GM21717 (cell line): ENCODE data around the gene ZFPM1.

Source experiments
- ATAC-seq: cut with Tn5 transposase; IDR thresholded peaks from one replicate; pipeline ENCODE4 v1.9.1; 2021; ENCODE audit warnings: mild to moderate bottlenecking, moderate library complexity; ENCODE audit not compliant: unreplicated experiment

Gene ZFPM1

DNA sequence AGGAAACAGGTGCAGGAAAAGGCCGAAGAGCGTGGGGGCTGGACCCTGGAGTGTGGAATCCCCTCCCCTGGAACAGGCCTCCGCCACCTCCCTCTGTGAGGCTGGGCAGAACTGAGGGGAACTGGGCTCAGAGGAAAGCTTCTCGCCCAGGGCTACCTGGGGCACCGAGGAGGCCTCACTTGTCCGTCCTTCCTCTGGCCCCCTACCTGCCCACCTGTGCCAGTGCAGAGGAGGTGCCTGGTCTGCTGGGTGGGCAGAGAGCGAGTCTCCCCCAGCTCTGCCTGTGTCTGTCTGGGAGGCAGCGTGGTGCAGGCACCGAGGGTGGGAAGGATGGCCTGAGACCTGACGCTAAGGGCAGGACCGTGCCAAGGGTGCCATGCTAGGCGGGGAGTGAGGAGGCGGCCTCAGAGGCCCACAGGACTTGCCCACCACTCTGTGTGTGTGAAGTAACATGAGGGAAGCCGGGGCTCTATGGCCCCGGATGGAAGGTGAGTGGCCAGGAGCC, 42.2 kb downstream of the ZFPM1 start:
- ATAC-seq = no peak

DNA sequence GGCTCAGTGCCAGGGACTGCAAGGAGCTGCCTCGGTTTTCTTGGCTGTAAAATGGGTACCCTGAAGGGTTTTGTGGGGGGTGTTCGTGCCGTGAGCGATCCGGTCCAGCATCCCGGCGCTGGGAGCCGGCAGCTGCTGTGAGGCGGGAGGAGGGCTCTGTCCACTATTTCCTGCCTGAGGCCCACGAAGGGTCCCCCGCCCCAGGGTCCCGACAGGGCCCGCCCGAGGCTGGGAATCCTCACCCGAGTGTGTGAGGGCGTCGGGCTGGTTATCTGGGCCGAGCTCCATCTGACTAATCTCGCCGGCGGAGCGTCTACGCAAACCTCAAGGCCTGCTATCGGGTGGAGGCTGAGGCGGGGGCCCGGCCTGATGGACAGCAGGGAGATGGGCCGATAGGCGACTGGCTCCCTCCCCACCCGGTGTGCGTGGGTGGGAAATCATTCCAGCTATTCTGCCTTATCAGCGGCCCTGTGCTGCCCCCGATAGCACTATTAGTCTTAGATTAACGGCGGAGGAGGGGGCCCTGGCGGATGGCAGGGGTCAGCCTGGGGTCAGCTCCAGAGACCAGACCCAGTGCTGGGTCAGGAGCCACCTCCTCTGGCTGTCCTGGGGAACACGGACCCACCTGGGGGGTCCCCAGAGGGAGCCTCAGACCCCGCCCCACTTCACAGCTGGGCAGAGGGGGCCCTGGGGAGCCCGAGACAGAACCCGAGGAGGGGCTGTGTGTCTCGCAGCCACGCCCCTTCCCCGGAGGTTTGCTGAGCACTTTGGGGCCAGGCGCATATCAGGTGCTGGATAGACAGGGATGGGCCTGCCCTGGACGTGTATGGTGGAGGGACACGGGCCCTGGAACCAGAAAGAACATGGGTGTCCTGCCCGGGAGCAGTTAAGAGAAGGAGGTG, 44.7 kb downstream of the ZFPM1 start:
- ATAC-seq = no peak

DNA sequence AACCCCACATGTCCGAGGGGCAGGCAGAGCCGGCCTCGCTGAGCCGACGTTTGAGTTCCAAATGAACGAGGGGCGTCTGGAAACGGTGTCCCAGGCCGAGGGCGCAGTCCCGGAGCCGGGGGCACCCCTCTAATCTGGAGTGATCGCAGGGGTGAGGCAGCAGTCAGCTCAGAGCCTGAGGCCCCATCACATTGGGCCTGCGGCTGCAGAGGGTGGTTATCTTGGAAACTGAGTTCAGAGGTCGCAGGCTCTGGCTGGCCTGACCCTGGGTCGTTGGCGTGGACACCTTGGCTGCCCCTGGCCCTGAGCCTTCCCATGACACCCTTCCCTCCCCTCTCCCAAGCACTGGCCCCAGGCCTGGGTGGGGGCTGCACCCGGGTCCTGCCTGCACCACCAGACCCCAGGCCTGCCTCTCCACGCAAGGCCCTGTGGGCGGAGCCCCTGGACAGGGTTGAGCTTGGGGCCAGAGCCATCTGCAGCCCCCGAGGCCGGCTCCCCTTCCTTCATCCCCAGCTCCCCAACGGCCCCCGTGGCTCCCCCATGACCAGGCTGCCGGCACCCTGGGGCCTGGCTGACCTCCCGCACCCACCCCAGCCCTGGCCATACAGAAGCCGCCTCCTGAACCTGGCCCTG, 45.6 kb downstream of the ZFPM1 start:
- no peak for ATAC-seq

DNA sequence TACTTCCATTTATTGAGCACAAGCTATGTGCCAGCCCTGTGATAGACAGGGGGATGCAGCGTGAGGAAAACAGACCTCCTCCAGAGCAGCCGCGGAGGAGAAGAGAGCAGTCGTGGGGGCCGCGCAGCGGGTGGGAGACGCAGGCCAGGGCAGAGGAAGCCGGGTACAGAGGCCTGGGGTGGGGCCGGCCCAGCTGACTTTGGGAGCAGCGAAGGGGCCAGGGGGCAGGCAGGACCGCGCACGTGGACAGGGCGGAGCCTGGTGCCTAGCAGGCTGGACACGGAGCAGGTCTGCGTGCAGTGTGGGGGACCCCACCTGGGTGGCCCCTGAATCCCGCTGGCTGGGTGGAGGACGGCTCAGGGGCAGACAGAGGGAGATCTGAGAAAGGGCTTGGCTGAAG, 46.2 kb downstream of the ZFPM1 start:
- no peak for ATAC-seq

DNA sequence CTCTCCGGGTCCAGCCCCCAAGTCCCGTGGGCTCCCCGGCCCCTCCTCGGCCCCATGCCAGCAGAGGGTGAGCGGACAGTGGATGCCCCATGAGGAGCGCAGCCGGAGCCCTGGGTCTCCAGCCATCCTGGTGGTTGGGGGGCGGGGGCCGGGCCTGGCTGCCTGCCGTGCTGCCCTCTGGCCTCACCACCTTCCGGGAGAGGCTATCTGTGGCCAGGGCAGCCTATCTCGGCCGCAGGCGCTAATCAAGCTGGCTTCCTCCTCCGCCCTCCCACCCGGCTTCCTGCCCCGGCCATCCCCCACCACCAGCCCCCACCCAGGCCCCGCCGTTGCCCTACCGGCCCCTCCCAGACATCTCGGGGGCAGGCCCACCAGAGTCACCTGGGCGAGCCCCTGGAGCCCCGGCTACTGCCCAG, 46.8 kb downstream of the ZFPM1 start:
- no peak for ATAC-seq

DNA sequence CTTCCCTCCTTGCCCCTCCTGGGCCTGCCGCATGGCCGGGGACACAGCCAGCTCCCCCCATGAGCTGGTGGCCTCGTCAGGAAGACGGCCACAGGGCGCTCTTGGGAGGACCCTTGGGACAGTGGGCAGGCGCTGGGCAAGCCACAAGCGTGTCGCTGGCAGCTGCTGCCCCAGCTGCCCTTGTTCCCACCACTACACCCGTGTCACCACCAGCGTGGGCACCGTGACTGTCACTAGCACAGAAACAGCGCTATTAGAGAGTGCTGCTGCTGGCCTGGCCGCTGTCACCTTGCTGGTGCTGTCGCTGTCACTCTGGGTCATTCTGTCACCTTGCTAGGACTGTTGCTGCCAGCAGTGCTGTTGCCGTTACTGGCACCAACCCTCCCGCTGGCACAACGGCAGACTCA, 47.2 kb downstream of the ZFPM1 start:
- ATAC-seq = no peak

DNA sequence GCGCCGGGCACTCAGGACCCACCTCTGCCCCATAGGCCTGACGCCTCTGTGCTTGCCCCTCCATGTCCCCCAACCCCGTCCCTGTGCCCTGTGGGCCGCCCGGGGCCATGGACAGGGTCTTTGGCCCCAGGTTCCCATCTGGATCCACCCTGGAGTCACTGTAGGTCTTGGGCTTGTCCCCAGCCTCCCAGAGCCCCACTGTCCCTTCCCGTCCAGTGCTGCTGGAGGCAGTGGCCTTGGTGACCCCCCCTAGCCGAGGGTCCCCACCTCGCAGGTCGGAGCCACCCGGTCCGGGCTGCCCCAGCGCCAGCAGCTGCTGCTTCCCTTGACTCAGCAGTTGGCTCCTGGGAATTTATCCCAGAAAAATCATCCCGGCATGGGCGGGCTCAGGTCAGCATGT, 49.3 kb downstream of the ZFPM1 start:
- no peak for ATAC-seq

DNA sequence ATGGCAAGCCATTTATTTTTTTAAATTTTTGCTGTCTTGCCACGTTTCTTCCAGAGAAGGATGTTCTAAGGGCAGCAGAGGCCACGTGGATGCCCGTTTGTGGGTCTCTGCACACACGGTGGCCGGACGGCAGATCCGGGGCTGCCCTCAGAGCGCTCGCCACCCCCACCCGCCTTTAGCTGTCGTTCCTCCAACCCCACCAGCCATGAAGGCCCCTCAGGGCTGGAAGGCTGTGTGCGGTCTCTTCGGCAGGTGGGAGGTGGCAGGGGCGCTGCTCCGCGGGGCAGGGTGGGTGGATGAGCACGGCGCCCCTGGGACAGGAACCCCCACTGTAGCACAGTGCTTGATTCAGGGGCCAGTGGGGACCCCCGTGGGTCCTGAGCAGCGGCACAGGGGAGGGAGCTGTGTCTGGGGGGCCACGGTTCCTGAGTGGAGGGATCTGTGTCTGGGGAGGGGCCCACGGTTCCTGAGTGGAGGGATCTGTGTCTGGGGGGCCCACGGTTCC, 49.7 kb downstream of the ZFPM1 start:
- ATAC-seq = no peak

DNA sequence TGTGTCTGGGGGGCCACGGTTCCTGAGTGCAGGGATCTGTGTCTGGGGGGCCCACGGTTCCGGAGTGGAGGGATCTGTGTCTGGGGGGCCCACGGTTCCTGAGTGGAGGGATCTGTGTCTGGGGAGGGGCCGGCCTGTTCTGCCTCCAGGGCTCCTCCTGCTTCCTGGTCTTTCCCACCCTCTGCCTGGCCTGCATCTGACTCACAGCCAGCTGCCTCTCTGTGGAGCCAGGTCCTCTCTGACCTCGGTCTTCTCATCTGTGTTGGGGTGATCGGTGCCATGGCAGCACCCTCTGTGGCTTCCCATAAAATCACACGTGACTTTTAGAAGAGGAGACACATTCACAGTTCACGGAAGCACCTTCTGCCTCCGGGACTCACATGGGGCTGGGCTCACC, 50.3 kb downstream of the ZFPM1 start:
- no peak for ATAC-seq

DNA sequence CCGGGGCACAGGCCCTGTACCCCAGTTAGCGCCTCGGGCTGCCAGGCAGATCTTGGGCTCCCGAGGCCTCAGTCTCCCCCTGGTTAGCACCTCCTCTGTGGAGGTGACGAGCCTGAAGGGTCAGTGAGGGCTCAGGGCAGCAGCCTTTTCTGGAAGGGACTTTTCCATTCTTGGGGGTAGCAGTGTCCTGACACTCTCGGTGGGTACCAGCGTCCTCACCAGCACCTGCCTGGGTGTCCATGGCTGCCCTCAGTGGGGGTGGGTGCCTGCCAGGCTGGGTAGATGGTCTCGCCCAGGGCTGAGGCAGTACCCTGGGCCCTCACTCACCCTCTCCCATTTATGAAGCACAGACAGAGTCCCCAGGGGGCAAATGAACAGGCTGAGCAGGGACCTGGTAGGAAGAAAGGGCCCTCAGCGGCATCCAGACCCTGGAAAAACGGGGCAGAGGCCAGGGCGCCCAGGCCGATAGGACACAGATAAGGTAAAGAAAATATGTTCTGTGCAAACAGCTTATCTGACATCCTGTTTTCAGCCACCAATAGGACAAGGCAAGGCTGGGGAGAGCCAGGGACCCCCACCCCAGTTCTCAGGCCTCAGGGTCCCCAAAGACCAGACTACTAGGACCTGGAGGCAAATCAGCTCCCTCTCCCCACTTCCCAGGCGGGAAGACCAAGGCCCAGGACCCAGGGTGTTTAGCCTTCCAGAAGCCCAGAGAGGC, 50.9 kb downstream of the ZFPM1 start:
- no peak for ATAC-seq

DNA sequence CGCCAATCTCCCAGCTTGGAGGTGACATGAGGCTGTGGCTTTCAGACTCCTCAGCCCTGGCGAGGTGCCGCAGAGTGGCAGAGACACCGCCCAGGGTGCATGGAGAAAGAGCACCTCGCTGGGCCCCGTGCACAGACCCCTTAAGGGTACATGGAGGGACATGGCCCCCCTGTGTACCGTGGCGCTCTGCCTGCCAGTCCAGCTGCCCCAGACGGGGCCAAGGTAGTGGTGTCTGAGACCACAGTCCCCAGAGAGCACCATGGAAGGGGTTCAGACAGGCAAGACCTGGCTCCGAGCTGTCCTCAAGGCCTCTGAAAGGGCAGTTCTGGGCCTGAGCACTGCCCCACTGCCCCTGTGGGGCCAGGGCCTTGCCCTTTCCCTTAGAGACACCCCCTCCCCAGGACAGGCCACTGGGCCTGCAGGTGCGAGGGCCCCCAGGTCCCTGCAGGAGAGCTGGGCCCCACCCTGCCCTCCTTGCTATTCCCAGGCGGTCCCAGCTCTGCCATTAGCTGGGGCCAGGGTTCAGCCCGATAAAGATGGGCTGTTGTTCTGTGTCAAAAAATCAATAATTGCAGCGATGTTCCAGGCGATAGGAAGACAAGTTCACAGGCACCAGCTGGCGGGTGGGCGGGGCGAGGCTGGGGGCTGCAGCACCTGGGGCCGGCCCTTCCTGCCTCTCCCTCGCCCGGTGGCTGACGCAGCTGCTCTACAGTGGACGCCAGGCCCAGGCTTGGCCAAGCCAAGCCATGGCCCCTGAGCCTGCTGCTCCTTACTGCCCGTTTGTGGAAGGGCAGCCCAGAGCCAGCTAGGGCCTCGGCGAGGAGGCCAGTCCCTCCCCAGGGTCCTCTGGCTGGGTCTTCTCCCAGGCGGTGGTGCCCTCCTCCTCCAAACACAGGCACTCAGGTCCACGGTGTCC, 51.7 kb downstream of the ZFPM1 start:
- ATAC-seq = no peak

DNA sequence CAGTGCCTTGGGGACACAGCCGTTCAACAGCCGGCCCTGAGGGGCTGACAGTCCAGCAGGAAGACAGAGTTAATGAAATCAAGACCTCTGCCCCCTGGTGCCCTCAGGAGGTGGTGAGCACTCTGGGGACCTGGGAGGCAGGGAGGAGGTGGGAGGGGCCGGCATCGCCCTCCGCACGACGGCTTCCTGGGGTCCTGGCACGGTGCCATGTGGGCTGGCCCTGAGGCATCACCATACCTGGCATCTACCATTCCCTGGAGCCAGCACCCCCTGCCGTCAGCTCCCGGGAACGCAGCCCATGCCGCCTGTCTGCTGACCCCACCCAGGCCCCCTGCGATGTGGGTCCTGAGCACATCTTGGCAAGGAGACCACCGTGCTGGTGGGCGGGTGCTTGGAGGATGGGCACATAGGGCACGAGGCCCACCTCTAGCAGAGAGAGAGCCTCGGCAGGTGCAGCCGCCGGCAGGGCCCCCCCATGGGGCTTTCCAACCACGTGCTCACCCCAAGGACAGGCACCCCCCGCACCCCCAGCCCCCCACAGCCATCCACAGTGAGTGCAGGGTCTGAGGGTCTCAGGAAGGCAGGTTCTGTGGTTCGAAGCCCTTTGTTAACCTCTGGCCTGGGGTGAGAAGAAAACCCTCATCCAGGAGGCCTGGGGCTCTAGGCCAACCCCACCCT, 52.5 kb downstream of the ZFPM1 start:
- ATAC-seq = no peak

DNA sequence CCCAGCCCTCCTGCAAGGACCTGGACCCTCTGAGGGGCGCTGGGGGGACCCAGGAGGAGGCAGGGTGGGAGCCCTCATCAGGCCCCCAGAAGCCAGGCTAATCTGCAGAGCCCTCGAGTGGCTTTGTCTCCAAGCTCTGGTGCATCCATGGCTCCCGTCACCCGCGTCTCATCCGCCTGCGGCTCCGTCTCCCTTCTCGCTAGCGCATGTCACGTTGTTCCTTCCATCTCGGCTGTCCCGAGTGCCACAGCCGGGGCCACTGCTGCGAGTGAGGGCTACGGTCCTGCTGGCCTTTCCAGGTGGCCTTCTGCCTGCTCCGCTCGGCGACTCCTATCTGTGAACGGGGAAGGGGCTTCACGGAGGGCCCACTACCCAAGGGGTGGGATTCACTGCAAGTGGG, 53.6 kb downstream of the ZFPM1 start:
- ATAC-seq = no peak

DNA sequence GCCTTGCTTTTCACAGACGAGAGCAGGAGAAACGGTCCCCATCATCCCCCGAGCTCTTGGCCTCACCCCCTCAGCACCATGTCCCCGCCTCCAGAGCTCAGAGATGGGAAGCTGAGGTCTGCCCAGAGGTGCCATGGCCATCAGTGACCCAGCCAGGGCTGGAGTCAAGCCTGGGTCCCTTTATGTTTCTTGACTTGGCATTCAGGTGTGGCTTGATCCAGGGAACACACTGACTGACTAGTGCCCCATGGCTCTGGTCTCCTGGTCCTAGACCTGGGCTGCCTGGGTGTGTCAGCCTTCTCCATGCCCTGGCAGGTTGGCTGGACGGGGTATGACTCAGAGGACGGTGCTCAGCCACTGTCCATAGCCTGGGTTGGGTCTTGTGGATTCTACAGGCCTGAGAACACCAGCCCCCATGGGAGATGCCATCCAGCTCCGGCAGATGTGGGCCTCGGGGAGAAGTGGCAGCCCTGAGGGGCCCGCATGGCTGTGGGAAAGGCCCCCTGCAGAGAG, 54.2 kb downstream of the ZFPM1 start:
- ATAC-seq = no peak

DNA sequence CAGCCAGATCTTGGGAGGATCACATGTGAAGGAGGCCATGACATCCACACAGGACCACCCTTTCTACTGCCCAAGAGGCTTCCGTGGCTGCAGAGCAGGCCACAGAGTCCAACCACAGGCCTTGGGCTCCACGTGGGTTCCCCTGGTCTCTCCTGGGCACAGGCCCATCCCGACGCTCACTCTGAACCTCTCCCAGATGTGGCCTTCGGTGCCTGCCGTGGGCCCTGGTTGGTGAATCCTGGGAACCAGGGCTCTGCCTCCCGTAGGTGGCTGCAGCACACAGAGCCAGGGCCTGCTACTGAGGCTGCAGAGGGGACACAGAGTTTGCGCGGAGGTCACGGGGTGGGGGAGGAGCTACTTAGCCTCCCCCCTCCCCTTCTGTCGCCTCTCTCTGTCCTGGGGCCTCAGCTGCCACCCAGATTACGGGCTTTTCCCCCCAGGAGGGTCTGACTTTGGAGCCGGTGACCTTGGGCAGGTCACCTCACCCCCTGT, 55.3 kb downstream of the ZFPM1 start:
- ATAC-seq = no peak

DNA sequence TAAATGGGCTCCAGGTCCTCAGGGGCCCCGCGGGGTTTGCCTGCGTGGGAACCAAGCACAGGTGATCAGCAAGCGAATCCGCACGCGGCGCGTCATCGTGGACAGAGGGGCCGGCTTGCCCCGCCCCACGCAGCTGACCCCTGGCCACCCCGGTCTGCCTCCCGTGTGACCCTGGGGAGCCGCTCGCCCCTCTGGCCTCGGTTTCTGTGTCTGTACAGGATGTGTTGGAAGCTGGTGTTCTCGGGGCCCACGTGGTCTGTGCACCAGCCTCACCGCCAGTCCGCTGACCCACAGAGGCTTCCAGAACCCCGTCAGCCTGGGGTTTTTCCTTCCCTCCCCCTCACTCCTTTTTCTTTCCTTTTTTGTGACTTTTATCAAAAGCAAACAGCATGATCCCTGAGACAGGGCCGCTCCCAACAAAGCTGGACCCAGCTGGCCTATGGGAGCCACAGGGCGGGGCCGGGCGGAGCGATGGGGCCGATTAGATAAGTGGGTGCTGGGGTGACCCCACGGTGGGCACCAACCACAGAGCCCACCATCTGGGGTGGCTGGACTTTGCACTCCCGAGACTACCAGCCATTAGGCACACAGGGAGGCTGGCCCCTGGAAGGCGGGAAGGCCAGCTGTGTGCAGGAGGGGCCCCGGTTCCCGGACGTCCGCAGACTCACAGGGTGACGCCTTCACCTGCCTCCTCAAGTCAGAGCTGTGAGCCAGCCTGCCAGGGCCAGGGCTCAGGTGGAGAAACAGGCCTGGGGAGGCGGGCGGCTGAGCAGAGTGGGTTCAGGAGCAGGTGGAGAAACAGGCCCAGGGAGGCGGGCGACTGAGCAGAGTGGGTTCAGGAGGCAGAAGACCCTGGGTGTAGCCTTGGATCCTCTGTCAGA, 56.0 kb downstream of the ZFPM1 start:
- no peak for ATAC-seq

DNA sequence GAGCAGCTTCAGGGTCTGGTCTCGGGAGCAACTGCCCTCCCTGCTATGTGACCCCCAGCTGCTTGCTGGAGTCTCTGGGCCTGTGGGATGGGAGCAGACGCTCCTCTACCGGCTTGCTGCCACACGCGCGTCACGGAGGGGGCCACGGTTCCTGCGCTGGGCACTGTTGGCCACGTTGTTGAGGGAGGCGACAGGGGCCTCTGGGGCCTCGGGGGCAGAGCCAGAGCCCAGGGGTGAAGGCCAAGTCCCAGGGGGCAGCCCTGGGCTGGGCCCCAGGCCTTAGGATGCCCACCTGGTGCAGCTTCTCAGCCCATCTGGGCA, 56.6 kb downstream of the ZFPM1 start:
- ATAC-seq = no peak

DNA sequence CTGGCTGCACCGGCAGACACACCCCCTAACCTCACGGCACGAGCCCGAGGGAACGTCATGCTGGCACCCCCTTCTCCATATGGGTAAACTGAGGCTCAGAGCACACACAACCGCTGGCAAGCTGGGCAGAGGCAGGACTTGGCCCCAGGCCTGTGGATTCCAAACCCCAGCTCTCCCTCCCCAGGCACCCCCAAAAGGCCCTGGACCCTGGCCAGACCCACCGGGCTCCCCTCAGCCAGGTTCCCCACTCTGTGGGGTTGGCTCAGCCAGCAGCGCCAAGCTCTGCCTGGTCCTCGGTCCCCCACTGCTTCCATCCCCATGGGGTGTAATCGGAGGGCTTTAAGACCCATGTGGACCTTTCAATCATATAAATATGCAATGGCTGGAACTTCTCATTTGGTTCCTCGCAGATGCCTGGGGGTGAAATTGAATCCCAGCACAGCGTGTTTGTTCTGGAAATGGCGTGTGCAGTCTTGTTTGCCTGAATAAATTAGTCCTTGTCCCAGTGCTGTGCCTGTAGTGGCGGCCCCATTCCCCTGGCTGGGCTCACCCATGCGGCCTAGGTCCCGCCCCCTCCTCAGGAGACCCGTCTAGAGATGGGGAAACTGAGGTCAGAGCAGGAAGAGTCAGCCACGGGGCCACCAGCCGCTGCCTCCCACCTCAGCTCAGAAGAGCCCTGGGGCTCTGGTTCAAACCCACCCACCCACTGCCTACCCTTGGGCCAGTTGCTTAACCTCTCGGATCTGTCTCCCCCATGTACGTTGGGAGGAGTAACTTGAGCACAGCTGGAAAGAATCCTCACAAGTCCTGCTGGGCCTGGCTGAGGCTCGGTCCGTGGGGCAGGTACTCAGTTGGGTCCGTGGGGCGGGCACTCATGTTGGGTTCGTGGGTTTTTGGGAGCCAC, 57.3 kb downstream of the ZFPM1 start:
- no peak for ATAC-seq
